ENCODE results near the gene PLCB1. TPM values are rescaled to one million over a fixed set of nuclear protein-coding genes. Genes with fewer than 3 reads are reported as not detected.

Gene PLCB1
- total RNA-seq, 1 donor from 2014 or later, result 10.7 TPM

GRCh38 chr20:8471465-8471864, 339.4 kb downstream of the PLCB1 start:
- Histone ChIP-seq H3K36me3 (ENCODE audit: insufficient read depth, low read length) (no peaks in the 10 kb centered on the region), H3K27me3 (ENCODE audit: insufficient read depth, low read length) (no peaks in the 10 kb centered on the region), H3K4me1 (ENCODE audit: insufficient read depth, low read length) (no peaks in the 10 kb centered on the region), H3K27ac (ENCODE audit: low read depth, low read length) (no peak overlapping the region), H3K79me2 (ENCODE audit: insufficient read depth, low read length) (no peaks in the 10 kb centered on the region), H2AFZ (ENCODE audit: low read depth, low read length) (no peak overlapping the region), H3K4me3 (ENCODE audit: insufficient read depth, low read depth, low read length) (no peak overlapping the region), H4K20me1 (ENCODE audit: insufficient read depth, low read length) (no peaks in the 10 kb centered on the region), H3K9ac (ENCODE audit: low read length) (no peak overlapping the region), H3K9me3 (ENCODE audit: insufficient read depth, low read depth, low read length) (no peaks in the 10 kb centered on the region), H3K4me2 (ENCODE audit: low read length) (no peak overlapping the region)
- H3K27ac Mint-ChIP-seq (ENCODE audit: unreplicated experiment), result no peak overlapping the region
- no peaks in the 10 kb centered on the region for H3K36me3 Mint-ChIP-seq (ENCODE audit: low read depth, unreplicated experiment)
- FAIRE-seq (no peak), DNase-seq (ENCODE audit: low read depth) (no peak)
- H3K4me1 Mint-ChIP-seq (ENCODE audit: low read depth, unreplicated experiment), result peaks cover 3% of the 10 kb centered on the region
- H3K9me3 Mint-ChIP-seq (ENCODE audit: unreplicated experiment), result no peaks in the 10 kb centered on the region
- TF ChIP-seq CTCF (IDR thresholded peaks at IDR 0.05; ENCODE audit: insufficient read depth, low read depth, low read length), result no peak
- TF ChIP-seq EZH2 (IDR thresholded peaks at IDR 0.05; ENCODE audit: insufficient read depth, low read length), result no peak
- no peak overlapping the region for H3K4me3 Mint-ChIP-seq (ENCODE audit: unreplicated experiment)
- H3K27me3 Mint-ChIP-seq (ENCODE audit: low read depth, unreplicated experiment), result no peaks in the 10 kb centered on the region

GRCh38 chr20:8473459-8473858, 341.4 kb downstream of the PLCB1 start:
- Histone ChIP-seq H3K9ac (ENCODE audit: low read length) (no peak overlapping the region), H3K4me1 (ENCODE audit: insufficient read depth, low read length) (no peaks in the 10 kb centered on the region), H4K20me1 (ENCODE audit: insufficient read depth, low read length) (no peaks in the 10 kb centered on the region), H3K36me3 (ENCODE audit: insufficient read depth, low read length) (no peaks in the 10 kb centered on the region), H3K79me2 (ENCODE audit: insufficient read depth, low read length) (no peaks in the 10 kb centered on the region), H3K27ac (ENCODE audit: low read depth, low read length) (no peak overlapping the region), H3K4me2 (ENCODE audit: low read length) (no peak overlapping the region), H2AFZ (ENCODE audit: low read depth, low read length) (no peak overlapping the region), H3K9me3 (ENCODE audit: insufficient read depth, low read depth, low read length) (no peaks in the 10 kb centered on the region), H3K27me3 (ENCODE audit: insufficient read depth, low read length) (no peaks in the 10 kb centered on the region), H3K4me3 (ENCODE audit: insufficient read depth, low read depth, low read length) (no peak overlapping the region)
- FAIRE-seq, result no peak
- no peaks in the 10 kb centered on the region for H3K9me3 Mint-ChIP-seq (ENCODE audit: unreplicated experiment)
- no peaks in the 10 kb centered on the region for H3K27me3 Mint-ChIP-seq (ENCODE audit: low read depth, unreplicated experiment)
- peaks cover 3% of the 10 kb centered on the region for H3K4me1 Mint-ChIP-seq (ENCODE audit: low read depth, unreplicated experiment)
- H3K4me3 Mint-ChIP-seq (ENCODE audit: unreplicated experiment), result no peak overlapping the region
- TF ChIP-seq EZH2 (IDR thresholded peaks at IDR 0.05; ENCODE audit: insufficient read depth, low read length) (no peak), CTCF (IDR thresholded peaks at IDR 0.05; ENCODE audit: insufficient read depth, low read depth, low read length) (no peak)
- H3K36me3 Mint-ChIP-seq (ENCODE audit: low read depth, unreplicated experiment), result no peaks in the 10 kb centered on the region
- peak; percentile 22 for DNase-seq (ENCODE audit: low read depth)
- H3K27ac Mint-ChIP-seq (ENCODE audit: unreplicated experiment), result peak overlapping the region; percentile 28

- H3K36me3 ChIP-seq (ENCODE audit: insufficient read depth, low read length), result no peaks in the 10 kb centered on the region
- H3K27me3 ChIP-seq (ENCODE audit: insufficient read depth, low read length), result no peaks in the 10 kb centered on the region
- peaks cover 3% of the 10 kb centered on the region for H3K4me1 Mint-ChIP-seq (ENCODE audit: low read depth, unreplicated experiment)
- H3K4me2 ChIP-seq (ENCODE audit: low read length), result no peak overlapping the region
- H3K79me2 ChIP-seq (ENCODE audit: insufficient read depth, low read length), result no peaks in the 10 kb centered on the region
- H3K27ac Mint-ChIP-seq (ENCODE audit: unreplicated experiment), result no peak overlapping the region
- H4K20me1 ChIP-seq (ENCODE audit: insufficient read depth, low read length), result no peaks in the 10 kb centered on the region
- no peak overlapping the region for H3K27ac ChIP-seq (ENCODE audit: low read depth, low read length)
- H3K4me1 ChIP-seq (ENCODE audit: insufficient read depth, low read length), result no peaks in the 10 kb centered on the region
- no peaks in the 10 kb centered on the region for H3K36me3 Mint-ChIP-seq (ENCODE audit: low read depth, unreplicated experiment)
- no peaks in the 10 kb centered on the region for H3K9me3 Mint-ChIP-seq (ENCODE audit: unreplicated experiment)
- no peak overlapping the region for H2AFZ ChIP-seq (ENCODE audit: low read depth, low read length)
- DNase-seq (ENCODE audit: low read depth) (no peak), FAIRE-seq (no peak)
- no peak overlapping the region for H3K9ac ChIP-seq (ENCODE audit: low read length)
- no peaks in the 10 kb centered on the region for H3K9me3 ChIP-seq (ENCODE audit: insufficient read depth, low read depth, low read length)
- H3K27me3 Mint-ChIP-seq (ENCODE audit: low read depth, unreplicated experiment), result no peaks in the 10 kb centered on the region
- H3K4me3 Mint-ChIP-seq (ENCODE audit: unreplicated experiment), result no peak overlapping the region
- TF ChIP-seq EZH2 (IDR thresholded peaks at IDR 0.05; ENCODE audit: insufficient read depth, low read length), result no peak
- TF ChIP-seq CTCF (IDR thresholded peaks at IDR 0.05; ENCODE audit: insufficient read depth, low read depth, low read length), result no peak
- H3K4me3 ChIP-seq (ENCODE audit: insufficient read depth, low read depth, low read length), result no peak overlapping the region
These were observed 342.1 kb downstream of the PLCB1 start for GRCh38 chr20:8474027-8474668.

Data from astrocyte (in vitro differentiated cells and primary cell).